GM23338 (cell line): ENCODE results near the gene PTPRN2.

Experiments used
- CREB1 ChIP-seq: fragments of 250-450 bp; sonication (Bioruptor Pico); IDR thresholded peaks from 2 replicates; pipeline ENCODE4 v1.5.0; 2020; ENCODE audit warnings: low read depth, mild to moderate bottlenecking, moderate library complexity
- EZH2 ChIP-seq: fragments of 200-600 bp; sonication (generic); IDR thresholded peaks from one replicate; pipeline ENCODE4 v1.8.0; 2017; ENCODE audit warnings: antibody characterized with exemption, mild to moderate bottlenecking, low read depth; ENCODE audit not compliant: unreplicated experiment
- EZH2phosphoT487 ChIP-seq: fragments of 200-600 bp; sonication (generic); IDR thresholded peaks from one replicate; pipeline ENCODE4 v1.8.1; 2018; ENCODE audit warnings: antibody characterized with exemption; ENCODE audit not compliant: unreplicated experiment
- NANOG ChIP-seq: IDR thresholded peaks from 2 replicates; pipeline ENCODE4 v1.6.1; 2016; ENCODE audit warnings: antibody characterized with exemption, borderline replicate concordance
- POLR2AphosphoS5 ChIP-seq: IDR thresholded peaks from 2 replicates; pipeline ENCODE4 v1.6.1; 2016; ENCODE audit warnings: antibody characterized with exemption, low read depth
- STAT1 ChIP-seq: IDR thresholded peaks from one replicate; pipeline ENCODE4 v1.6.1; 2016; ENCODE audit warnings: antibody characterized with exemption; ENCODE audit not compliant: unreplicated experiment
- ZNF114 ChIP-seq: fragments of 250-450 bp; sonication (Bioruptor Pico); IDR thresholded peaks from 2 replicates; pipeline ENCODE4 v1.5.0; 2020; ENCODE audit warnings: mild to moderate bottlenecking, moderate library complexity
- ZNF331 ChIP-seq: fragments of 250-450 bp; sonication (Bioruptor Pico); IDR thresholded peaks from 2 replicates; pipeline ENCODE4 v1.5.0; 2020; ENCODE audit warnings: low read depth, mild to moderate bottlenecking, moderate library complexity
- TF ChIP-seq, protein P1 (sequence below), 2 experiments: fragments of 200-600 bp in 1 of 2; sonication (generic) in 1 of 2; conservative IDR thresholded peaks; 2 replicates each; pipeline versions ENCODE4 v1.5.1 to v1.6.1; 2016 to 2017; ENCODE audit warnings: antibody characterized with exemption in 2 of 2, low read depth in 2 of 2, mild to moderate bottlenecking in 2 of 2, moderate library complexity in 1 of 2
- TF ChIP-seq, protein P2 (sequence below): IDR thresholded peaks from one replicate; pipeline ENCODE4 v1.6.1; 2018; ENCODE audit warnings: antibody characterized with exemption; ENCODE audit not compliant: unreplicated experiment
- TF ChIP-seq, protein P3 (sequence below): IDR thresholded peaks from 2 replicates; pipeline ENCODE4 v1.6.1; 2016; ENCODE audit warnings: antibody characterized with exemption

DNA sequence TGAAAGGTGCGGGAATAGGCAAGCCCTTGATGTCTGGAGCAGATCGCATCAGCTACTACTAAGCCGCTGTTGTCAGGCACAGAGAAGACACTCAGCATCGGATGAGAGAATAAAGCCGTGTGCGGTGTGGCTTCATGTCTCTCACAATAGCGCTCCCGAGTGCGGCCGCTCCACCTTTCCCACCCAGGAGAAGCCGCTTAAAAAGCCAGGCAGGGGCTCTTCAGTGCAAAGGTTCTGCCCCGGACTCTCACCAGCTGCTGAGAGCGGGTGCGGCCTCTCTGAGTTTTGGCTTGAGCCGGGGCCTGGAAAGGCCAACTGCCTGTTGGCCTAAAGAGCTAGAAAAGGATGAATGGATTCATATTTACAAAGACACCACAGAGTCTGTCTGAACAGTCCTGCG lies 650.2 kb downstream of the PTPRN2 start:
- TF ChIP-seq, protein P1, sequence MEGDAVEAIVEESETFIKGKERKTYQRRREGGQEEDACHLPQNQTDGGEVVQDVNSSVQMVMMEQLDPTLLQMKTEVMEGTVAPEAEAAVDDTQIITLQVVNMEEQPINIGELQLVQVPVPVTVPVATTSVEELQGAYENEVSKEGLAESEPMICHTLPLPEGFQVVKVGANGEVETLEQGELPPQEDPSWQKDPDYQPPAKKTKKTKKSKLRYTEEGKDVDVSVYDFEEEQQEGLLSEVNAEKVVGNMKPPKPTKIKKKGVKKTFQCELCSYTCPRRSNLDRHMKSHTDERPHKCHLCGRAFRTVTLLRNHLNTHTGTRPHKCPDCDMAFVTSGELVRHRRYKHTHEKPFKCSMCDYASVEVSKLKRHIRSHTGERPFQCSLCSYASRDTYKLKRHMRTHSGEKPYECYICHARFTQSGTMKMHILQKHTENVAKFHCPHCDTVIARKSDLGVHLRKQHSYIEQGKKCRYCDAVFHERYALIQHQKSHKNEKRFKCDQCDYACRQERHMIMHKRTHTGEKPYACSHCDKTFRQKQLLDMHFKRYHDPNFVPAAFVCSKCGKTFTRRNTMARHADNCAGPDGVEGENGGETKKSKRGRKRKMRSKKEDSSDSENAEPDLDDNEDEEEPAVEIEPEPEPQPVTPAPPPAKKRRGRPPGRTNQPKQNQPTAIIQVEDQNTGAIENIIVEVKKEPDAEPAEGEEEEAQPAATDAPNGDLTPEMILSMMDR (conservative IDR thresholded peaks at IDR 0.05; ENCODE audit: low read depth in 2 of 2), result no peak
- TF ChIP-seq, protein P2, sequence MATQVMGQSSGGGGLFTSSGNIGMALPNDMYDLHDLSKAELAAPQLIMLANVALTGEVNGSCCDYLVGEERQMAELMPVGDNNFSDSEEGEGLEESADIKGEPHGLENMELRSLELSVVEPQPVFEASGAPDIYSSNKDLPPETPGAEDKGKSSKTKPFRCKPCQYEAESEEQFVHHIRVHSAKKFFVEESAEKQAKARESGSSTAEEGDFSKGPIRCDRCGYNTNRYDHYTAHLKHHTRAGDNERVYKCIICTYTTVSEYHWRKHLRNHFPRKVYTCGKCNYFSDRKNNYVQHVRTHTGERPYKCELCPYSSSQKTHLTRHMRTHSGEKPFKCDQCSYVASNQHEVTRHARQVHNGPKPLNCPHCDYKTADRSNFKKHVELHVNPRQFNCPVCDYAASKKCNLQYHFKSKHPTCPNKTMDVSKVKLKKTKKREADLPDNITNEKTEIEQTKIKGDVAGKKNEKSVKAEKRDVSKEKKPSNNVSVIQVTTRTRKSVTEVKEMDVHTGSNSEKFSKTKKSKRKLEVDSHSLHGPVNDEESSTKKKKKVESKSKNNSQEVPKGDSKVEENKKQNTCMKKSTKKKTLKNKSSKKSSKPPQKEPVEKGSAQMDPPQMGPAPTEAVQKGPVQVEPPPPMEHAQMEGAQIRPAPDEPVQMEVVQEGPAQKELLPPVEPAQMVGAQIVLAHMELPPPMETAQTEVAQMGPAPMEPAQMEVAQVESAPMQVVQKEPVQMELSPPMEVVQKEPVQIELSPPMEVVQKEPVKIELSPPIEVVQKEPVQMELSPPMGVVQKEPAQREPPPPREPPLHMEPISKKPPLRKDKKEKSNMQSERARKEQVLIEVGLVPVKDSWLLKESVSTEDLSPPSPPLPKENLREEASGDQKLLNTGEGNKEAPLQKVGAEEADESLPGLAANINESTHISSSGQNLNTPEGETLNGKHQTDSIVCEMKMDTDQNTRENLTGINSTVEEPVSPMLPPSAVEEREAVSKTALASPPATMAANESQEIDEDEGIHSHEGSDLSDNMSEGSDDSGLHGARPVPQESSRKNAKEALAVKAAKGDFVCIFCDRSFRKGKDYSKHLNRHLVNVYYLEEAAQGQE, result no peak
- TF ChIP-seq POLR2AphosphoS5, result no peak
- no peak for TF ChIP-seq EZH2
- no peak for TF ChIP-seq CREB1 (CRISPR knock-in tag)
- no peak for TF ChIP-seq EZH2phosphoT487
- TF ChIP-seq ZNF114, result no peak
- TF ChIP-seq ZNF331 (CRISPR knock-in tag), result no peak
- no peak for TF ChIP-seq NANOG
- TF ChIP-seq STAT1, result no peak
- TF ChIP-seq, protein P3, sequence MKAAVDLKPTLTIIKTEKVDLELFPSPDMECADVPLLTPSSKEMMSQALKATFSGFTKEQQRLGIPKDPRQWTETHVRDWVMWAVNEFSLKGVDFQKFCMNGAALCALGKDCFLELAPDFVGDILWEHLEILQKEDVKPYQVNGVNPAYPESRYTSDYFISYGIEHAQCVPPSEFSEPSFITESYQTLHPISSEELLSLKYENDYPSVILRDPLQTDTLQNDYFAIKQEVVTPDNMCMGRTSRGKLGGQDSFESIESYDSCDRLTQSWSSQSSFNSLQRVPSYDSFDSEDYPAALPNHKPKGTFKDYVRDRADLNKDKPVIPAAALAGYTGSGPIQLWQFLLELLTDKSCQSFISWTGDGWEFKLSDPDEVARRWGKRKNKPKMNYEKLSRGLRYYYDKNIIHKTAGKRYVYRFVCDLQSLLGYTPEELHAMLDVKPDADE, result no peak
